Measurements from ENCODE around the gene OTOGL. TPM values are rescaled to one million over a fixed set of nuclear protein-coding genes. Genes with fewer than 3 reads are reported as not detected.

The OTOGL gene
- polyA plus RNA-seq, 2 of the 4 experiments (the other 2 are of a cell fraction), result 0.04 TPM; not detected in 1

DNA sequence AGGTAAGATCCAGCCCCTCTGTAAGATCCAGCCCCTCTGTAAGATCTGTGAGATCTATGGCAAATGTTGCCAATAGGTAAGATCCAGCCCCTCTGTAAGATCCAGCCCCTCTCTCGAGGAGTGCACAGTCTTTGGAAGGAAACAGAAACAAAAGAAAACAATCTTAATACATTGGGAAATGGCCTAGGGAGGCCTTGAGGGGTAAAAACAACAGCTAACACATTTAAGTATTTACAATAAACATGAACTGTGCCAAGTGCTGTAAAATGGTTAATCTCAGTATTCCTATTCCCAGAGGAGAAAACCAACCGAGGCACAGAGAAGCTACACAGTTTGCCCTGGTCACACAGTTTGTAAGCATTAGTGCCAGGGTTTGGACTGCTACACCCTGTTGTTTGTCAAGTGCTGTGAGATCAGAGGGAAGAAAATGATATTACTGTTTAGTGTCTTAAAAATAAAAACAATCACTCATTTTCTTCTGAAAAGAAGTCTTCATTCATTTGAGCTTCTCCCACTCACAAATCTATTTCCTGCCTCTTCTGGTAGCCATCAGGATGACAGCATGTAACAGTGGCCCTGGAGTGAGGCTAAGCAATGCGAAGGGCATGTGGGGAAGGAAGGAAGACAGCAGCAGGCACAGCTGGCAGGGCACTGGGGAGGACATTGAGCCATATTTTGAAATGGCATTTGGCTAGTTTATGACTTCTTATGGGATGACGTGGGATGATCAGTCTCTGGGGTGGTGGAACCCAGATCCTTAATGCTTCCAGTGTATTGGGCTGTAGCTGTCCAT is 226.0 kb downstream of the OTOGL start:
- no peaks in the 10 kb centered on the region for H3K9me3 ChIP-seq
- no peak for DNase-seq (ENCODE audit: low read depth in 1 of 2, low spot score in 1 of 2)
- H3K4me3 ChIP-seq, result no peak overlapping the region
- H3K4me1 ChIP-seq, result no peaks in the 10 kb centered on the region
- no peak overlapping the region for H3K4me2 ChIP-seq
- ATAC-seq, result peak; percentile 46 to 49; a peak in 3 of 6 replicates
- TF ChIP-seq NPAS2 (CRISPR knock-in tag; IDR thresholded peaks at IDR 0.05; ENCODE audit: borderline replicate concordance) (no peak), JUNB (IDR thresholded peaks at IDR 0.05) (no peak), EHF (CRISPR knock-in tag; IDR thresholded peaks at IDR 0.05) (no peak), MAZ (IDR thresholded peaks at IDR 0.05; ENCODE audit: borderline replicate concordance, low read depth, low read length) (no peak), POLR2A (IDR thresholded peaks at IDR 0.05; ENCODE audit: low read length) (no peak), ZC3H11A (IDR thresholded peaks at IDR 0.05) (no peak), TFCP2L1 (CRISPR knock-in tag; IDR thresholded peaks at IDR 0.05) (no peak), ZNF302 (CRISPR knock-in tag; IDR thresholded peaks at IDR 0.05) (no peak), RFX5 (IDR thresholded peaks at IDR 0.05) (no peak), RAD21 (conservative IDR thresholded peaks at IDR 0.05 in 1 of 2, IDR thresholded peaks at IDR 0.05 in 1 of 2) (no peak), HDAC2 (IDR thresholded peaks at IDR 0.05) (no peak), CBX8 (IDR thresholded peaks at IDR 0.05) (no peak), EHMT2 (IDR thresholded peaks at IDR 0.05; ENCODE audit: low read depth) (no peak), ESRRA (IDR thresholded peaks at IDR 0.05; ENCODE audit: borderline replicate concordance, low read length) (no peak)
- TF ChIP-seq, protein P1, sequence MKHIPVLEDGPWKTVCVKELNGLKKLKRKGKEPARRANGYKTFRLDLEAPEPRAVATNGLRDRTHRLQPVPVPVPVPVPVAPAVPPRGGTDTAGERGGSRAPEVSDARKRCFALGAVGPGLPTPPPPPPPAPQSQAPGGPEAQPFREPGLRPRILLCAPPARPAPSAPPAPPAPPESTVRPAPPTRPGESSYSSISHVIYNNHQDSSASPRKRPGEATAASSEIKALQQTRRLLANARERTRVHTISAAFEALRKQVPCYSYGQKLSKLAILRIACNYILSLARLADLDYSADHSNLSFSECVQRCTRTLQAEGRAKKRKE (CRISPR knock-in tag; IDR thresholded peaks at IDR 0.05; ENCODE audit: low read depth), result no peak
- TF ChIP-seq, protein P2, sequence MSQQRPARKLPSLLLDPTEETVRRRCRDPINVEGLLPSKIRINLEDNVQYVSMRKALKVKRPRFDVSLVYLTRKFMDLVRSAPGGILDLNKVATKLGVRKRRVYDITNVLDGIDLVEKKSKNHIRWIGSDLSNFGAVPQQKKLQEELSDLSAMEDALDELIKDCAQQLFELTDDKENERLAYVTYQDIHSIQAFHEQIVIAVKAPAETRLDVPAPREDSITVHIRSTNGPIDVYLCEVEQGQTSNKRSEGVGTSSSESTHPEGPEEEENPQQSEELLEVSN (IDR thresholded peaks at IDR 0.05; ENCODE audit: borderline replicate concordance, low read depth), result no peak
- POLR2A ChIA-PET, result no interaction called here
- no peak for FAIRE-seq
- WGBS (ENCODE audit: missing lambda C conversion rate), result 24% methylated on average over 4 of the region's 4 CpGs
- CTCF ChIA-PET, result interaction anchor here (0.6 kb wide), 1 partner anchor 1095 kb away, joined by 3 read pairs; no protein-coding TSS in a partner anchor
- no peak overlapping the region for H3K27ac ChIP-seq

DNA sequence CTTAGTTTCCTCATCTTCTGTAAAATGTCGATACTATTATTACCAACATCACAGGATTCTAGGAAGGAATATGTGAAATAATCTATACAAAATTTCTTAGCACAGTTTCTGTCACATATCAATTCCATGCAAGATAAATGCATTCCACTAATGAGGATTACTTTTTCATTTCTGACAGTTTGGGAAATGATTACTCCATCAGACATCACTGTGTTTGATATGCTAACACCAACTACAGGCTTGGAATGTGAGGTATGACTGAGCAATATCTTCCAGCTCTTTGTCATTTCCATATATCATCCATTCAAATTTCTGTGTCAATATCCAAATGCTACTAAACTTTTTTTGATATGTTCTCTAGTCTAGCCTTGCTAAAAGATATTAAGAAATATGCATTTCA is 233.5 kb downstream of the OTOGL start:
- Histone ChIP-seq H3K9me3 (no peaks in the 10 kb centered on the region), H3K4me3 (no peak overlapping the region), H3K4me2 (no peak overlapping the region), H3K27ac (no peak overlapping the region), H3K4me1 (no peaks in the 10 kb centered on the region)
- TF ChIP-seq SREBF2 (IDR thresholded peaks at IDR 0.05), result no peak
- TF ChIP-seq GATA3 (IDR thresholded peaks at IDR 0.05; ENCODE audit: borderline replicate concordance), result no peak
- TF ChIP-seq, protein P3, sequence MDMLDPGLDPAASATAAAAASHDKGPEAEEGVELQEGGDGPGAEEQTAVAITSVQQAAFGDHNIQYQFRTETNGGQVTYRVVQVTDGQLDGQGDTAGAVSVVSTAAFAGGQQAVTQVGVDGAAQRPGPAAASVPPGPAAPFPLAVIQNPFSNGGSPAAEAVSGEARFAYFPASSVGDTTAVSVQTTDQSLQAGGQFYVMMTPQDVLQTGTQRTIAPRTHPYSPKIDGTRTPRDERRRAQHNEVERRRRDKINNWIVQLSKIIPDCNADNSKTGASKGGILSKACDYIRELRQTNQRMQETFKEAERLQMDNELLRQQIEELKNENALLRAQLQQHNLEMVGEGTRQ (IDR thresholded peaks at IDR 0.05), result no peak
- TF ChIP-seq, protein P1 (CRISPR knock-in tag; IDR thresholded peaks at IDR 0.05; ENCODE audit: low read depth), result no peak
- TF ChIP-seq HOXB13 (CRISPR knock-in tag; IDR thresholded peaks at IDR 0.05; ENCODE audit: low read depth), result no peak
- TF ChIP-seq RCOR1 (IDR thresholded peaks at IDR 0.05; ENCODE audit: low read depth, low read length), result no peak
- no peak for TF ChIP-seq EP300 (IDR thresholded peaks at IDR 0.05)
- no peak for FAIRE-seq
- ChIA-PET POLR2A (no interaction called here), CTCF (interaction anchor here (2.0 kb wide), 1 partner anchor 14 kb away, joined by 5 read pairs; no protein-coding TSS in a partner anchor)
- DNase-seq (ENCODE audit: low read depth in 1 of 2, low spot score in 1 of 2), result no peak
- WGBS (ENCODE audit: missing lambda C conversion rate), result 37% methylated on average over 1 of the region's 1 CpG
- ATAC-seq, result no peak
